Measurements from ENCODE around the gene PSMA6. TPM values are rescaled to one million over a fixed set of nuclear protein-coding genes. Genes with fewer than 3 reads are reported as not detected.

Gene PSMA6
- total and polyA plus RNA-seq, 10 of the 15 experiments (the other 5 are each of a cell fraction or from before 2014, with no cell fraction given), result 267 to 1,363 (median 402) TPM

GRCh38 chr14:35255711-35256110 lies 36.5 kb upstream of the PSMA6 start (continued):
- TF ChIP-seq ZNF687 (IDR thresholded peaks at IDR 0.05), result no peak

GRCh38 chr14:35257809-35258208 lies 34.4 kb upstream of the PSMA6 start:
- H2AFZ ChIP-seq (ENCODE audit: control insufficient read depth, low read depth, low read length), result no peak overlapping the region
- intact Hi-C loops (cut with micrococcal nuclease; ENCODE audit: unreplicated experiment) (no loop called here), in situ Hi-C loops (cut with MboI) (no loop called here)
- RAD21 ChIA-PET (ENCODE audit: unreplicated experiment), result no interaction called here
- BruUV-seq (replicated peaks), result no TSS peak
- H3K4me1 ChIP-seq (ENCODE audit: control insufficient read depth, insufficient read depth, low read length), result peaks cover 15% of the 10 kb centered on the region
- DNase-seq (ENCODE audit: low read depth, low spot score), result no peak
- POLR2A ChIA-PET, result no interaction called here
- no peak overlapping the region for H3K27ac ChIP-seq (ENCODE audit: control insufficient read depth, insufficient read depth)
- CTCF ChIA-PET, result no interaction called here
- no peak overlapping the region for H3K9ac ChIP-seq (ENCODE audit: control insufficient read depth, insufficient read depth, low read length)
- TF ChIP-seq NFYA (IDR thresholded peaks at IDR 0.05; ENCODE audit: borderline replicate concordance, low read depth, low read length) (no peak), YBX1 (IDR thresholded peaks at IDR 0.05) (no peak), POLR2AphosphoS5 (IDR thresholded peaks at IDR 0.05; ENCODE audit: low read length) (no peak), ZBTB40 (IDR thresholded peaks at IDR 0.05; ENCODE audit: borderline replicate concordance) (no peak), ZNF217 (IDR thresholded peaks at IDR 0.05) (no peak), NR2C2 (IDR thresholded peaks at IDR 0.05; ENCODE audit: borderline replicate concordance, control insufficient read depth, insufficient read length, low read depth) (no peak), BRCA1 (IDR thresholded peaks at IDR 0.05; ENCODE audit: low read depth, low read length) (no peak)
- SMC1A ChIA-PET (ENCODE audit: uncharacterized antibody, unreplicated experiment), result interaction anchor here (1.1 kb wide), 1 partner anchor 17 kb away, joined by 3 read pairs; no protein-coding TSS in a partner anchor
- no peak overlapping the region for H3K4me3 ChIP-seq
- no peaks in the 10 kb centered on the region for H4K20me1 ChIP-seq (ENCODE audit: control insufficient read depth, insufficient read depth)
- FAIRE-seq, result no peak
- no peak for ATAC-seq
- H3K4me2 ChIP-seq (ENCODE audit: control insufficient read depth, insufficient read depth), result no peak overlapping the region
- no peaks in the 10 kb centered on the region for H3K79me2 ChIP-seq (ENCODE audit: control insufficient read depth, insufficient read depth, low read length)
- H3K36me3 ChIP-seq (ENCODE audit: control insufficient read depth in 2 of 2, insufficient read depth in 2 of 2, low read length in 1 of 2), result no peaks in the 10 kb centered on the region
- 96% methylated on average over 1 of the region's 1 CpG for WGBS (ENCODE audit: insufficient coverage, insufficient replicate concordance, low lambda C conversion rate, missing lambda C conversion rate)
- H3K9me3 ChIP-seq (replicated peaks; ENCODE audit: control insufficient read depth, insufficient read depth, low read length), result no peaks in the 10 kb centered on the region; the same call in 2 of the 3 replicates
- no peaks in the 10 kb centered on the region for H3K27me3 ChIP-seq (replicated peaks in 1 of 2; ENCODE audit: control insufficient read depth in 2 of 2, insufficient read depth in 2 of 2, low read length in 1 of 2)

Data from GM12878 (cell line).